Esophagus muscularis mucosa (tissue), 4 donors: ENCODE data around the gene PPP2R5C. TPM values are rescaled to one million over a fixed set of nuclear protein-coding genes. Genes with fewer than 3 reads are reported as not detected.

ENCODE experiments used
- DNase-seq: peaks from one replicate; pipeline ENCODE4 v3.0.0-alpha.2; 2017; ENCODE audit errors: extremely low spot score
- H3K27ac ChIP-seq, 4 donors: fragments of 200-600 bp; sonication (generic); replicated peaks in 1 of 4; 1 replicate in 3 of 4; 2 replicates in 1 of 4; pipeline ENCODE4 v1.5.1; 2016 to 2019; ENCODE audit warnings: mild to moderate bottlenecking in 1 of 4
- H3K27me3 ChIP-seq, 4 donors: fragments of 200-600 bp; sonication (generic); one replicate each; pipeline versions ENCODE4 v1.5.1 to v1.6.0; 2016 to 2019
- H3K36me3 ChIP-seq, 4 donors: fragments of 200-600 bp; sonication (generic); one replicate each; pipeline ENCODE4 v1.5.1; 2016 to 2019
- H3K4me1 ChIP-seq, 4 donors: fragments of 200-600 bp; sonication (generic); one replicate each; pipeline ENCODE4 v1.5.1; 2016 to 2019
- H3K4me3 ChIP-seq, 4 donors: fragments of 200-600 bp; sonication (generic); 1 replicate in 2 of 4; 2 replicates in 2 of 4; pipeline ENCODE4 v1.5.1; 2016 to 2019; ENCODE audit warnings: mild to moderate bottlenecking in 4 of 4, moderate library complexity in 1 of 4
- H3K9me3 ChIP-seq, 4 donors: fragments of 200-600 bp; sonication (generic); 1 replicate in 3 of 4; 2 replicates in 1 of 4; pipeline ENCODE4 v1.5.1; 2016 to 2019
- CTCF ChIP-seq, 3 experiments: fragments of 200-600 bp in 2 of 3; fragments of 450-650 bp in 1 of 3; sonication (generic) in 2 of 3; IDR thresholded peaks; one replicate each; pipeline ENCODE4 v1.5.1; 2017 to 2019; ENCODE audit warnings: antibody characterized with exemption in 3 of 3, mild to moderate bottlenecking in 2 of 3, moderate library complexity in 1 of 3
- EP300 ChIP-seq: sonication (generic); formaldehyde crosslinking; IDR thresholded peaks from one replicate; pipeline ENCODE4 v1.6.1; 2017; ENCODE audit warnings: antibody characterized with exemption
- POLR2A ChIP-seq: fragments of 450-650 bp; IDR thresholded peaks from one replicate; pipeline ENCODE4 v1.6.1; 2017; ENCODE audit warnings: antibody characterized with exemption, moderate library complexity, mild to moderate bottlenecking, low read depth
- POLR2AphosphoS5 ChIP-seq, 2 donors: sonication (generic); formaldehyde crosslinking; IDR thresholded peaks; one replicate each; pipeline ENCODE4 v1.6.1; 2017; ENCODE audit warnings: antibody characterized with exemption in 2 of 2
- WGBS: methylation state at CpG from one replicate; pipeline ENCODE4 v1.1.5; 2018; 5-methylcytosine and 5-hydroxymethylcytosine counted together
- intact Hi-C: fragments of 100-400 bp; cut with DNase I; formaldehyde crosslinking; loops from one replicate; pipeline ENCODE4 v1.15.1; 2023
- total RNA-seq, 4 donors: library from RNA; depleted of rRNA; stranded (reverse); fragments of >200 nt; gene quantifications; one replicate each; pipeline versions ENCODE4 v1.1.0 to v1.2.1, GENCODE V29; 2016

Gene PPP2R5C
- total RNA-seq, 4 donors from 2014 or later: 103 to 142 (median 131) TPM

- no peak for DNase-seq
- 87% methylated on average over 10 of the region's 19 CpGs for WGBS
- intact Hi-C loops: loop anchor here (5.0 kb wide), 1 partner anchor 77 kb away; no protein-coding TSS in a partner anchor
These were observed 82.7 kb downstream of the PPP2R5C start for GRCh38 chr14:101844219-101844618.

DNA sequence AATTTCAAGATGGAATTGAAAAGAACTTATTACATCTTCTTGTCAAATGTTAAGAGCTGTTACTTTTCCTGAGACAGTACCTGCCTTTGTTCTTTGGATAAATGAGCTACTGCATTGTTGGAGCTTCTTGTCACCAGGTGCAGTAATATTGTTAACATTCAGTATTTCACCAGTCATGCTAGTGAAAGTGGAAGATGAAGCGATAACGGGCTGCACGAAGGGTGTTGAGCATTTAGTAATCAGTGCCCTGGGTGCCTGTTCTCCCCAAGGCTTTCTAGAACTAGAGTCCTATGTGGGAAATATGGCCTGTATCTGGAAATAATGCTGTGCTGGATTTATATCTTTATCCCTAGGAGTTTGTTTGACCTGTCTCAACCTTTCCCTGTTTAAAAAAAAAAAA lies 83.2 kb downstream of the PPP2R5C start:
- no peaks in the 10 kb centered on the region for H3K27me3 ChIP-seq
- no peak overlapping the region for H3K27ac ChIP-seq
- WGBS: 81% methylated on average over 3 of the region's 3 CpGs
- intact Hi-C loops: loop anchor here (5.0 kb wide), 1 partner anchor 77 kb away; no protein-coding TSS in a partner anchor
- H3K4me3 ChIP-seq: no peak overlapping the region
- no peak for DNase-seq
- H3K4me1 ChIP-seq: peaks cover 12 to 57% (median 26%) of the 10 kb centered on the region in 4 donors
- no peak for TF ChIP-seq CTCF (IDR thresholded peaks at IDR 0.05)
- no peak for TF ChIP-seq POLR2AphosphoS5 (IDR thresholded peaks at IDR 0.05)
- no peak for TF ChIP-seq POLR2A
- no peak for TF ChIP-seq EP300
- H3K36me3 ChIP-seq: peaks cover 0 to 5% (median 0%) of the 10 kb centered on the region in 4 donors
- no peaks in the 10 kb centered on the region for H3K9me3 ChIP-seq

More at GRCh38 chr14:101844219-101844618, 82.7 kb downstream of the PPP2R5C start:
- H3K4me3 ChIP-seq: no peak overlapping the region
- peaks cover 8 to 59% (median 27%) of the 10 kb centered on the region in 4 donors for H3K4me1 ChIP-seq
- H3K27ac ChIP-seq: no peak overlapping the region
- no peak for TF ChIP-seq POLR2A
- no peak for TF ChIP-seq CTCF (IDR thresholded peaks at IDR 0.05)
- no peak for TF ChIP-seq EP300
- TF ChIP-seq POLR2AphosphoS5 (IDR thresholded peaks at IDR 0.05): no peak
- H3K27me3 ChIP-seq: no peaks in the 10 kb centered on the region
- H3K9me3 ChIP-seq: no peaks in the 10 kb centered on the region
- peaks cover 0 to 5% (median 0%) of the 10 kb centered on the region in 4 donors for H3K36me3 ChIP-seq

GRCh38 chr14:101845496-101845895 lies 84.0 kb downstream of the PPP2R5C start:
- H3K36me3 ChIP-seq: peaks cover 0 to 5% (median 0%) of the 10 kb centered on the region in 4 donors
- H3K4me1 ChIP-seq: peaks cover 15 to 56% (median 27%) of the 10 kb centered on the region in 4 donors
- H3K27me3 ChIP-seq: no peaks in the 10 kb centered on the region
- 80% methylated on average over 2 of the region's 2 CpGs for WGBS
- no peak for TF ChIP-seq EP300
- TF ChIP-seq POLR2A: no peak
- TF ChIP-seq CTCF (IDR thresholded peaks at IDR 0.05): no peak
- TF ChIP-seq POLR2AphosphoS5 (IDR thresholded peaks at IDR 0.05): no peak
- DNase-seq: no peak
- no peaks in the 10 kb centered on the region for H3K9me3 ChIP-seq
- intact Hi-C loops: no loop called here
- H3K4me3 ChIP-seq: no peak overlapping the region
- H3K27ac ChIP-seq: no peak overlapping the region

- TF ChIP-seq POLR2A (no peak), POLR2AphosphoS5 (IDR thresholded peaks at IDR 0.05) (no peak), EP300 (no peak), CTCF (IDR thresholded peaks at IDR 0.05) (no peak)
- no peak overlapping the region for H3K27ac ChIP-seq
- H3K27me3 ChIP-seq: no peaks in the 10 kb centered on the region
- WGBS: 81% methylated on average over 10 of the region's 10 CpGs
- H3K36me3 ChIP-seq: peaks cover 0 to 5% (median 0%) of the 10 kb centered on the region in 4 donors
- H3K4me3 ChIP-seq: no peak overlapping the region
- intact Hi-C loops: no loop called here
- peaks cover 15 to 56% (median 29%) of the 10 kb centered on the region in 4 donors for H3K4me1 ChIP-seq
- H3K9me3 ChIP-seq: no peaks in the 10 kb centered on the region
- DNase-seq: no peak
These were observed 84.4 kb downstream of the PPP2R5C start for GRCh38 chr14:101845896-101846295.

DNA sequence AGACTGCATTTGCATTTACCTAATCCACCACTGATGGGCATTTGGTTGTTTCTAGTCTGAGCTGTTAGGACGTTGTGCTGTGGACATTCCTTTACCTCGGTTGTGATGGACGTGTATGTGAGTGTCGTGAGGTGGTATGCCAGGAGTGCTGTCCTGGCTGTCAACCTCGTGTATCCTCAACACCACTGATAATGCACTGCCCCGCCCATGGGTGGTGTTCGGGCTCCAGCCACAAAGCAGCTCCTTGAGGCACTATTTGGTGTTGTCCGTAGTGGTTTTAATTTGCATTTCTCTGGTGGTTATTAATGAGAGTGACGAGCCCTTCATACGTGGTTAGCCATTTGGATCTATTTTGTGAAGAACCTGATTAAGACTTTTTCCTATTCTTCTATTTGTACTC lies 87.6 kb downstream of the PPP2R5C start:
- Histone ChIP-seq H3K27me3 (no peaks in the 10 kb centered on the region), H3K27ac (no peak overlapping the region), H3K4me1 (peaks cover 23 to 66% (median 40%) of the 10 kb centered on the region in 4 donors), H3K4me3 (no peak overlapping the region), H3K9me3 (no peaks in the 10 kb centered on the region), H3K36me3 (peaks cover 0 to 5% (median 0%) of the 10 kb centered on the region in 4 donors)
- TF ChIP-seq POLR2AphosphoS5 (IDR thresholded peaks at IDR 0.05): no peak
- no peak for TF ChIP-seq POLR2A
- TF ChIP-seq EP300: no peak
- no peak for TF ChIP-seq CTCF (IDR thresholded peaks at IDR 0.05)
- intact Hi-C loops: no loop called here
- no peak for DNase-seq
- WGBS: 77% methylated on average over 10 of the region's 10 CpGs
